ENCODE measurements around the gene SGSH. TPM values are rescaled to one million over a fixed set of nuclear protein-coding genes. Genes with fewer than 3 reads are reported as not detected.

Gene SGSH
- total RNA-seq, 2 donors from 2014 or later: 40.4 to 42.5 TPM

DNA sequence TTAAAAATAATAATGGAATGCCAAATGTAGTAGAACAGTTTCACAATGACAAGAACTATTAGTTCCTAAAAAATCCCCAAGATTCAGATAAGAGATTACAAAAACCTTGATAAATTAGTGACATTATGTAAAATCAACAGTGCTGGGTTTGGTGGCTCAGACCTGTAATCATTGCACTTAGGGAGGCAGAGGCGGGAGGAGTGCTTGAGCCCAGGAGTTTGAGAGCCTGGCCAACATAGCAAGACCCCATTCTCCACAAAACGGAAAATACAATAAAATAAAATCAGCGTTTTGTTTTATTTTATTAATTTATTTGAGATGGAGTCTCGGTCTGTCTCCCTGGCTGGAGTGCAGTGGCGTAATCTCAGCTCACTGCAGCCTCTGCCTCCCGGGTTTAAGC is 46.2 kb downstream of the SGSH start:
- Histone ChIP-seq H3K27ac (ENCODE audit: low read depth, low read length) (no peak overlapping the region), H3K9me3 (ENCODE audit: control insufficient read depth, low read length) (no peaks in the 10 kb centered on the region), H3K36me3 (ENCODE audit: control insufficient read depth, insufficient read depth, low read length) (no peaks in the 10 kb centered on the region), H3K27me3 (ENCODE audit: control insufficient read depth, insufficient read depth, low read length, poor library complexity, severe bottlenecking) (no peaks in the 10 kb centered on the region), H3K9ac (ENCODE audit: extremely low read depth, low read length, poor library complexity, severe bottlenecking) (no peak overlapping the region), H3K4me1 (ENCODE audit: control insufficient read depth, insufficient read depth, low read length) (no peaks in the 10 kb centered on the region), H3K4me3 (ENCODE audit: low read length) (no peak overlapping the region)
- 91 to 92% methylated on average over 5 of the region's 6 CpGs for WGBS, 2 experiments (ENCODE audit: insufficient coverage in 1 of 2, insufficient read length in 1 of 2)
- TF ChIP-seq, protein P1, sequence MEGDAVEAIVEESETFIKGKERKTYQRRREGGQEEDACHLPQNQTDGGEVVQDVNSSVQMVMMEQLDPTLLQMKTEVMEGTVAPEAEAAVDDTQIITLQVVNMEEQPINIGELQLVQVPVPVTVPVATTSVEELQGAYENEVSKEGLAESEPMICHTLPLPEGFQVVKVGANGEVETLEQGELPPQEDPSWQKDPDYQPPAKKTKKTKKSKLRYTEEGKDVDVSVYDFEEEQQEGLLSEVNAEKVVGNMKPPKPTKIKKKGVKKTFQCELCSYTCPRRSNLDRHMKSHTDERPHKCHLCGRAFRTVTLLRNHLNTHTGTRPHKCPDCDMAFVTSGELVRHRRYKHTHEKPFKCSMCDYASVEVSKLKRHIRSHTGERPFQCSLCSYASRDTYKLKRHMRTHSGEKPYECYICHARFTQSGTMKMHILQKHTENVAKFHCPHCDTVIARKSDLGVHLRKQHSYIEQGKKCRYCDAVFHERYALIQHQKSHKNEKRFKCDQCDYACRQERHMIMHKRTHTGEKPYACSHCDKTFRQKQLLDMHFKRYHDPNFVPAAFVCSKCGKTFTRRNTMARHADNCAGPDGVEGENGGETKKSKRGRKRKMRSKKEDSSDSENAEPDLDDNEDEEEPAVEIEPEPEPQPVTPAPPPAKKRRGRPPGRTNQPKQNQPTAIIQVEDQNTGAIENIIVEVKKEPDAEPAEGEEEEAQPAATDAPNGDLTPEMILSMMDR (conservative IDR thresholded peaks at IDR 0.05): no peak
- no peak overlapping the region for H3K27ac Mint-ChIP-seq
- H3K36me3 Mint-ChIP-seq (ENCODE audit: low read depth): no peaks in the 10 kb centered on the region
- H3K4me1 Mint-ChIP-seq: no peaks in the 10 kb centered on the region
- H3K27me3 Mint-ChIP-seq (ENCODE audit: insufficient read depth): peaks cover 6% of the 10 kb centered on the region
- no peak for DNase-seq
- H3K9me3 Mint-ChIP-seq: no peaks in the 10 kb centered on the region
- H3K4me3 Mint-ChIP-seq: no peak overlapping the region

DNA sequence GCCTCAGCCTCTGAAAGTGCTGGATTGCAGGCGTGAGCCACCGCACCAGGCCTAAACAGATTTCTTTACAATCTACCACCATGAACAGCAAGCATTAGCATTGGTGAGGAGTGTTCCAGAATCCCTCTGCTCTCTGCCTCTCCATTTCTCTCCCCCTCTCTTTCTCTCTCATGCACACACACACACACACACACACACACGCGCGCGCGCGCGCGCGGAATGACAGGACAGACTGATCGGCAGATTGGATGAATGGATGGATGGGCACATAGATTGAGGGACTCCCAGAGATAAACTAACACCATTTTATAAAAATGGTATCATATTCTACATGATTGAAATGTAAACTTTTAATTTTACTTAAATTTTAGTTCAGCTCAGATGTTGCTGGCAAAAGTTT is 47.0 kb downstream of the SGSH start:
- DNase-seq: no peak
- TF ChIP-seq, protein P1 (conservative IDR thresholded peaks at IDR 0.05): no peak
- Histone ChIP-seq H3K9ac (ENCODE audit: extremely low read depth, low read length, poor library complexity, severe bottlenecking) (no peak overlapping the region), H3K4me3 (ENCODE audit: low read length) (no peak overlapping the region), H3K27me3 (ENCODE audit: control insufficient read depth, insufficient read depth, low read length, poor library complexity, severe bottlenecking) (no peaks in the 10 kb centered on the region), H3K36me3 (ENCODE audit: control insufficient read depth, insufficient read depth, low read length) (no peaks in the 10 kb centered on the region), H3K27ac (ENCODE audit: low read depth, low read length) (no peak overlapping the region), H3K9me3 (ENCODE audit: control insufficient read depth, low read length) (no peaks in the 10 kb centered on the region), H3K4me1 (ENCODE audit: control insufficient read depth, insufficient read depth, low read length) (no peaks in the 10 kb centered on the region)
- Mint-ChIP-seq H3K27ac (no peak overlapping the region), H3K36me3 (ENCODE audit: low read depth) (no peaks in the 10 kb centered on the region), H3K4me1 (no peaks in the 10 kb centered on the region), H3K27me3 (ENCODE audit: insufficient read depth) (peaks cover 6% of the 10 kb centered on the region), H3K4me3 (no peak overlapping the region), H3K9me3 (no peaks in the 10 kb centered on the region)
- 94% methylated on average over 12 of the region's 12 CpGs; no CpG with 5 or more reads in 1 of the 2 experiments for WGBS, 2 experiments (ENCODE audit: insufficient coverage in 1 of 2, insufficient read length in 1 of 2)

DNA sequence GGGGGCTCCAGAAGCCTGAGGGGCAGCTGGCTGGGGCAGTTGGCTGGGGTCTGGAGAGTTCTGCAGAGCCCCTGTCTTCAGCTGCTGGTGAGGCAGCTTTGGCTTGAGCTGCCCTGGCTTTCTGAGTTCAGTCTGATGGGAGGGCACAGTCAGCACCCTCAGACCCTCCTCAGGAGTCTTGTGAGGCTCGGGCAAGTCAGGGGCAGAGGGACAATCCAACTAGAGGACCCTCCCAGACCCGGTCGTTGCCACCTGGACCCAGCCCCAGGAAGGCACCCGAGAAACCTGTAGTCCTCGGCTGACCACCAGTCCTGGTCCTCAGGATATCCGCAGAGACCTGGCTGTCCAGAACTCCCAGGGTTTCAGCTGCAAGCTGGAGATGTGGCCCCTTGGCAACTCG is 48.5 kb downstream of the SGSH start:
- H3K27me3 Mint-ChIP-seq (ENCODE audit: insufficient read depth): peaks cover 3% of the 10 kb centered on the region
- no peak overlapping the region for H3K27ac Mint-ChIP-seq
- H3K4me3 Mint-ChIP-seq: no peak overlapping the region
- no peak for DNase-seq
- no peaks in the 10 kb centered on the region for H3K36me3 Mint-ChIP-seq (ENCODE audit: low read depth)
- no peak overlapping the region for H3K9ac ChIP-seq (ENCODE audit: extremely low read depth, low read length, poor library complexity, severe bottlenecking)
- H3K27me3 ChIP-seq (ENCODE audit: control insufficient read depth, insufficient read depth, low read length, poor library complexity, severe bottlenecking): no peaks in the 10 kb centered on the region
- TF ChIP-seq, protein P1 (conservative IDR thresholded peaks at IDR 0.05): no peak
- no peaks in the 10 kb centered on the region for H3K9me3 Mint-ChIP-seq
- no peaks in the 10 kb centered on the region for H3K4me1 Mint-ChIP-seq
- no peaks in the 10 kb centered on the region for H3K9me3 ChIP-seq (ENCODE audit: control insufficient read depth, low read length)
- no peak overlapping the region for H3K27ac ChIP-seq (ENCODE audit: low read depth, low read length)
- H3K4me1 ChIP-seq (ENCODE audit: control insufficient read depth, insufficient read depth, low read length): no peaks in the 10 kb centered on the region
- no peaks in the 10 kb centered on the region for H3K36me3 ChIP-seq (ENCODE audit: control insufficient read depth, insufficient read depth, low read length)
- 92 to 97% methylated on average over 6 to 7 of the region's 7 CpGs for WGBS, 2 experiments (ENCODE audit: insufficient coverage in 1 of 2, insufficient read length in 1 of 2)
- no peak overlapping the region for H3K4me3 ChIP-seq (ENCODE audit: low read length)
